IPS DF 4.7 (cell line): Measurements from ENCODE around the gene PPP2R3C.
"Not testable (repeated sequence)": the region's sequence is repeated elsewhere in the genome, so short reads cannot be mapped to it uniquely, and the experiment has no call there.

ENCODE experiments used
- DNase-seq: peaks from one replicate; pipeline ENCODE4 v3.0.0-alpha.2; 2013; ENCODE audit warnings: low spot score; ENCODE audit errors: extremely low read depth

PPP2R3C gene

GRCh38 chr14:35121887-35122695 lies at the start of gene PPP2R3C, which contains the start of gene PRORP:
TSS of gene PPP2R3C (minus strand) at chr14:35121990. CDS start at chr14:35121959, 31 bp downstream.
TSS of gene PRORP (plus strand) at chr14:35122552. CDS start at chr14:35123246, 694 bp downstream.
- peak; percentile 90 for DNase-seq

DNA sequence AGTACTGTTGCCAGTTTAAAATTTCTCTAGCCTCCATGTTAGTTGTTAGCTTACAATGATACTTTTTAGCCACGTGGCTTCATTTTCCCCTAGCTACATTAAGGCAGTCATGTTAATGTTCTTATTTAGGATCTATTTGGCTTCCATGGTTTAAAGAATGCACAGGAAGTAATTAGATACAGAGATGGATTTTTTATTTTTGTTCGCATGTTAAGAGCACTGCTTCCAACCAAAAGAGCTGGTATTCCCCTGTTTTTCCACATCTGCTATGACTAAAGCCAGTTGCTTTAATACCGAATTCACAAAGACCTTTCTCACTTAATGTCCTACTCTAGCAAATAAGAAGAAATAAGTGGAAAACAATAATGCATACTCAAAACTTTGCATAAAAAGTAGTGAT lies 45.7 kb upstream of the PPP2R3C start:
- no peak for DNase-seq

DNA sequence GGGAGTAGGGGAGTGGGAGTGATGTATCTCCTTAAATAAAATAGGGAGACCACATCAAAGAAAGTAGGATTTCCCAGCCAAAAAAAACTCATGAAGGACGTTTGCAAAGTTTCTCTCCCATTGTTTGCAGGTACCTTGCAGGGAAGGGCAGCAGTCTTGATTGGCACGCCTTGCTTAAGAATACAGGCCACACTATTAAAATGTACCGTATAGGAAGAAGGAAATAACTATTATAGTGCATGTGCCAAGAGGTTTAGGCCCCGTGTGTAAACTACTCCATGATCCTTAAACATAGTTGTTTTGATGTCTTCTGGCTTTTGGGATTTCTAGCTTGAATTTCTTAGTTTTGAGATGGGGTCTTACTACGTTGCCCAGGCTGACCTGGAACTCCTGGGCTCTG lies 43.1 kb upstream of the PPP2R3C start:
- no peak for DNase-seq

DNA sequence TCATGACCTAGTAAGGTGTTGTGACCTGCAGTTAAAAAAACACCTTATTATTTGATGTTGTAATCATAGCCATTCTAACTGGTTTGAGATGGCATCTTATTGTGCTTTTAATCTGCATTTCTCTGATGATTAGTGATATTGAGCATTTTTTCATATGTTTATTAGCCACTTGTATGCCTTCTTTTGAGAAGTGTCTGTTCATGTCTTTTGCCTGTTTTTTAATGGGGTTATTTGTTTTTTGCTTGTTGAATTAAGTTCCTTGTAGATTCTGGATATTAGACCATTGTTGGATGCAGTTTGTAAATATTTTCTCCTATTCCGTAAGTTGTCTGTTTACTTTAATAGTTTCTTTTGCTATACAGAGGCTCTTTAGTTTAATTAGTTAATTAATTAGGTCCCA lies 41.6 kb upstream of the PPP2R3C start:
- no peak for DNase-seq

DNA sequence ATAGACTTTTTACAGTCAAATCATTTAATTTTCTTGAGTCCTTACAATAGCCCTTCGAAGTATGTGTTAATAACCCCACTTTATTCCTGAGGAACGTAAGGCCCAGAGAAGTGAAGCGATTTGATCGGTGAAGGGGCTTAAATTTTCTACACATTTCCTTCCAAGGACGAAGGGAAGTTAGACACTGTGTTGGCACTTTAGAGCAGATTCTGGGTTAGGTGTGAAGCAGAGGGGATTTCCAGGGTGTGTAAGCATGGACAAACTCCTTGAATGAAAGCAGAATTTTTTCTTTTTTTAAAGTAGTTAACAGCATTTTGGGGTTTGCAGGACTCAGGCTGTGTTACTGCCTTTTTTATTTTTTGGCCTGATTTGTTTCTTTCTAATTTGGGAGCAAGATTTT lies 39.4 kb upstream of the PPP2R3C start:
- DNase-seq: no peak

GRCh38 chr14:35159742-35160409 lies 38.1 kb upstream of the PPP2R3C start:
- DNase-seq: no peak

- DNase-seq: no peak
Observed at GRCh38 chr14:35158951-35159653, 37.3 kb upstream of the PPP2R3C start.

- no peak for DNase-seq
Observed at GRCh38 chr14:35158491-35158890, 36.7 kb upstream of the PPP2R3C start.

GRCh38 chr14:35155962-35156361 lies 34.2 kb upstream of the PPP2R3C start:
- no peak for DNase-seq

- no peak for DNase-seq
Observed at GRCh38 chr14:35154016-35154415, 32.2 kb upstream of the PPP2R3C start.

DNA sequence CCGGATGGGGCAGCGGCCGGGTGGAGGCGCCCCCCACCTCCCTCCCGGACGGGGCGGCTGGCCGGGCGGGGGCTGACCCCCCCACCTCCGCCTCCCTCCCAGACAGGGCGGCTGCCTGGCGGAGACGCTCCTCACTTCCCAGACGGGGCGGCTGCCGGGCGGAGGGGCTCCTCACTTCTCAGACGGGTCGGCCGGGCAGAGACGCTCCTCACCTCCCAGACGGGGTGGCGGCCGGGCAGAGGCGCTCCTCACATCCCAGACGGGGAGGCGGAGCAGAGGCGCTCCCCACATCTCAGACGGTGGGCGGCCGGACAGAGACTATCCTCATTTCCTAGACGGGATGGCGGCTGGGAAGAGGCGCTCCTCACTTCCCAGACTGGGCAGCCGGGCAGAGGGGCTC lies 30.7 kb upstream of the PPP2R3C start:
- DNase-seq: not testable (repeated sequence)

DNA sequence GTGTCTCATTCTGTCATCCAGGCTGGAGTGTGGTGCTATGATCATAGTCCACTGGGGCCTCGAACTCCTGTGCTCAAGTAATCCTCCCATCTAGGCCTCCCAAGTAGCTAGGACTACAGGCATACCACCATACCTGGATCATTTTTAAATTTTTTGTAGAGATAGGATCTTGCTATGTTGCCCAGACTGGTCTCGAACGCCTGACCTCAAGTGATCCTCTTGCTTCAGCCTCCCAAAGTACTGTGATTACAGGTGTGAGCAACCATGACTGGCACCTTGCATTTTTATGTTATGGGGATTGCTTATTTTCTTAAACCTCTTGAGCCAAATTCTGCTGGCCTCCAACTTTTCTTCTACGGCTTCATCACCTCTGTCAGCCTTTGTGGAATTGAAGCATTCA lies 27.4 kb upstream of the PPP2R3C start:
- DNase-seq: no peak

- DNase-seq: no peak
Observed at GRCh38 chr14:35147711-35148110, 25.9 kb upstream of the PPP2R3C start.

DNA sequence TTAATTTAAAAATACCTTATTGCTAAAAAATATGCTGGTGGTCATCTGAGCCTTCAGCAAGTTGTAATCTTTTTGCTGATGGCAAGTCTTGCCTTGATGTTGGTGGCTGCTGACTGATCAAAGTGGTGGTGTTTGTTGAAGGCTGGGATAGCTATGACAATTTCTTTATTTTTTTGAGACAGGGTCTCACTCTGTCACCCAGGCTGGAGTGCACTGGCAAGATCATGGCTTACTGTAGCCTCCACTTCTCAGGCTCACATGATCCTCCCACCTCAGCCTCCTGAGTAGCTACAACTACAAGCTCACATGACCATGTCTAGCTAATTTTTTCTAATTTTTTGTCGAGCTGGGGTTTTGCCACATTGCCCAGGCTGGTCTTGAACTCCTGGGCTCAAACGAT lies 25.4 kb upstream of the PPP2R3C start:
- DNase-seq: no peak

GRCh38 chr14:35146711-35147149 lies 24.9 kb upstream of the PPP2R3C start:
- DNase-seq: no peak

- DNase-seq: no peak
Observed at GRCh38 chr14:35144029-35144428, 22.2 kb upstream of the PPP2R3C start.

- DNase-seq: no peak
Observed at GRCh38 chr14:35140718-35141581, 19.2 kb upstream of the PPP2R3C start.

DNA sequence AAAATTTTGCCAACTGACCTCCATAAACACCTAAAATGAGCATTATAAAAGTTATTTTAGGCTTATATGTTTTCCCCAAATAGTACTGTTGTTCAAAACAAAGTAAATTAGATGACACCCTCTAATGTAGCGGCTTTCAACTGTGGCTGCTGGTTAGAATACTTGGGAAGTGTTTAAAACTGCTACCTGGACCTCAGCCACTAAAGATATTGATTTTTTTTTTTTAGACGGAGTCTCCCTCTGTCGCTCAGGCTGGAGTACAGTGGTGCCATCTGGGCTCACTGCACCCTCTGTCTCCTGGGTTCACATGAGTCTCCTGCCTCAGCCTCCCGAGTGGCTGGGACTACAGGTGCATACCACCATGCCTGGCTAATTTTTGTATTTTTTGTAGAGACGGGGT lies 16.8 kb upstream of the PPP2R3C start:
- no peak for DNase-seq

DNA sequence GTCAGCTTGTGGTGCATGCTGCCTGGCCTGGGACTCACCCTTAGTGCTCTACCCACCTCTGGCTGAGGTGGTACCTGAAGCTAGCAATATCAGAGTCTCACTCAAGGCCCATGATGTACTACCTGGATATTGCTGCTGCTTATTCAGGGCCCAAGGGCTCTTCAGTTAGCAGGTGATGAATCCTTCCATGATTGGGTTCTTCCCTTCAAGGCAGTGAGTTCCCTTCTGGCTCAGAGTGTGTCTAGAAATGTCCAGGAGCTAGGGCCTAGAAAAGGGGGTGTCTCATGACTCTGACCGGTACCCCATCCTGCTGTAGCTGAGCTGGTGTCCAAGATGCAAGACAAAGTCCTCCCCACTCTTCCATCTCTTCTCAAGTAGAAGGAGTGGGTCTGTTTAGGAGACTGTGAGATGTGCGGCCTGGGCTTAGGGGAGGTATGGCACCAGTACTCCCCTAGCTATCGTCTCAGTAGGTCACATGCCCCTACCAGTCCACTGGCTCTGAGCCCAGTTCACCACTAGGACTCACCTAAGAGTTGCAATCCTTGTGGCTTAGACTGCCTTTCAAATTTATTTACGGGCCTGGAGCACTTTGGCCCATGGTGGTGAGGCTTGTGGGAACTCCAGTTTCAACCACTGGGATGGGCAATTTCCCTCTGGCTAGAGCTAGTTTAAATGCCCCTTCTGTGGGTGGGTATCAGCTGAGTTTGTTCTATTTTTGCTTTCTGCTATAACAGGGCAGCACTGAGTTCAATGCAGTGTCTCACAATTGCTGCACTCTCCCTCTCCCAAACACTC lies 12.7 kb upstream of the PPP2R3C start:
- DNase-seq: no peak
